WTC11 (cell line): Measurements from ENCODE around the gene RPTOR. TPM values are rescaled to one million over a fixed set of nuclear protein-coding genes. Genes with fewer than 3 reads are reported as not detected.
A peak's percentile ranks its signal among the peaks of the same experiment; 100 is the strongest.

Experiments used
- ATAC-seq: fragments of 200-7000 bp; cut with Tn5 transposase; 2 replicates; pipeline ENCODE4 v1.10.0; 2021; ENCODE audit warnings: mild to moderate bottlenecking, moderate library complexity
- CTCF ChIA-PET: fragments of 300-600 bp; sonication (Branson Sonifier 250); formaldehyde crosslinking; loops from one replicate; lab custom pipeline; 2021; ENCODE audit warnings: antibody characterized with exemption; lab: Charles Lee
- POLR2A ChIA-PET: fragments of 350-600 bp; sonication (Branson Sonifier 250); formaldehyde crosslinking; loops from one replicate; lab custom pipeline; 2021; ENCODE audit warnings: antibody characterized with exemption; lab: Charles Lee
- DNase-seq: peaks from one replicate; pipeline ENCODE4 v3.0.0; 2021; ENCODE audit warnings: low spot score
- H3K27ac Mint-ChIP-seq: 2 replicates; pipeline ENCODE4 v1.8.0; 2021; ENCODE audit warnings: mixed read lengths
- H3K27me3 Mint-ChIP-seq: 2 replicates; pipeline ENCODE4 v1.8.0; 2021; ENCODE audit warnings: low read depth, mild to moderate bottlenecking, moderate library complexity, mixed read lengths
- H3K36me3 Mint-ChIP-seq: 2 replicates; pipeline ENCODE4 v1.8.0; 2021; ENCODE audit warnings: mixed read lengths
- H3K4me1 Mint-ChIP-seq: 2 replicates; pipeline ENCODE4 v1.8.0; 2022; ENCODE audit warnings: mixed read lengths
- H3K4me3 Mint-ChIP-seq: 2 replicates; pipeline ENCODE4 v1.8.0; 2021; ENCODE audit warnings: mild to moderate bottlenecking, moderate library complexity, mixed read lengths
- H3K9me3 Mint-ChIP-seq: 2 replicates; pipeline ENCODE4 v1.8.0; 2021; ENCODE audit warnings: mixed read lengths
- AFF4 ChIP-seq: sonication (generic); formaldehyde crosslinking; IDR thresholded peaks from 2 replicates; pipeline ENCODE4 v1.8.1; 2023; ENCODE audit warnings: mild to moderate bottlenecking, missing genetic modification reagents, borderline replicate concordance
- ARID4B ChIP-seq: sonication (generic); formaldehyde crosslinking; IDR thresholded peaks from 2 replicates; pipeline ENCODE4 v1.8.0; 2023; ENCODE audit warnings: missing genetic modification reagents, mild to moderate bottlenecking, borderline replicate concordance
- ATF1 ChIP-seq: sonication (generic); formaldehyde crosslinking; IDR thresholded peaks from 2 replicates; pipeline ENCODE4 v1.8.1; 2023; ENCODE audit warnings: mild to moderate bottlenecking, moderate library complexity, missing genetic modification reagents
- ATF2 ChIP-seq: sonication (generic); formaldehyde crosslinking; IDR thresholded peaks from 2 replicates; pipeline ENCODE4 v1.8.1; 2022; ENCODE audit warnings: low read depth, missing genetic modification reagents, borderline replicate concordance
- E2F4 ChIP-seq: sonication (generic); formaldehyde crosslinking; IDR thresholded peaks from 2 replicates; pipeline ENCODE4 v1.8.1; 2022; ENCODE audit warnings: low read depth, mild to moderate bottlenecking, moderate library complexity, missing genetic modification reagents, borderline replicate concordance
- ESRRA ChIP-seq: sonication (generic); formaldehyde crosslinking; IDR thresholded peaks from 2 replicates; pipeline ENCODE4 v1.8.1; 2022; ENCODE audit warnings: mild to moderate bottlenecking, missing genetic modification reagents, borderline replicate concordance
- GABPB1 ChIP-seq: sonication (generic); formaldehyde crosslinking; IDR thresholded peaks from 2 replicates; pipeline ENCODE4 v1.8.1; 2023; ENCODE audit warnings: mild to moderate bottlenecking, missing genetic modification reagents
- IRF2 ChIP-seq: sonication (generic); formaldehyde crosslinking; IDR thresholded peaks from 2 replicates; pipeline ENCODE4 v1.8.0; 2022; ENCODE audit warnings: low read depth, missing genetic modification reagents, borderline replicate concordance
- KAT7 ChIP-seq: sonication (generic); formaldehyde crosslinking; IDR thresholded peaks from 2 replicates; pipeline ENCODE4 v1.8.1; 2023; ENCODE audit warnings: missing genetic modification reagents, mild to moderate bottlenecking, borderline replicate concordance
- MYBL2 ChIP-seq: sonication (generic); formaldehyde crosslinking; IDR thresholded peaks from 2 replicates; pipeline ENCODE4 v1.8.1; 2023; ENCODE audit warnings: mild to moderate bottlenecking, moderate library complexity, missing genetic modification reagents
- NFYB ChIP-seq: sonication (generic); formaldehyde crosslinking; conservative IDR thresholded peaks from 2 replicates; pipeline ENCODE4 v1.8.0; 2022; ENCODE audit warnings: low read depth, missing genetic modification reagents
- NR2C2 ChIP-seq: sonication (generic); formaldehyde crosslinking; IDR thresholded peaks from 2 replicates; pipeline ENCODE4 v1.8.0; 2022; ENCODE audit warnings: mild to moderate bottlenecking, missing genetic modification reagents
- RELA ChIP-seq: sonication (generic); formaldehyde crosslinking; IDR thresholded peaks from 2 replicates; pipeline ENCODE4 v1.8.1; 2022; ENCODE audit warnings: missing genetic modification reagents, mild to moderate bottlenecking, borderline replicate concordance
- SMAD3 ChIP-seq: sonication (generic); formaldehyde crosslinking; IDR thresholded peaks from 2 replicates; pipeline ENCODE4 v1.8.0; 2022; ENCODE audit warnings: missing genetic modification reagents, mild to moderate bottlenecking, borderline replicate concordance
- ZBTB43 ChIP-seq: sonication (generic); formaldehyde crosslinking; IDR thresholded peaks from 2 replicates; pipeline ENCODE4 v1.8.1; 2023; ENCODE audit warnings: mild to moderate bottlenecking, missing genetic modification reagents
- ZNF219 ChIP-seq: sonication (generic); formaldehyde crosslinking; IDR thresholded peaks from 2 replicates; pipeline ENCODE4 v1.8.0; 2023; ENCODE audit warnings: missing genetic modification reagents, mild to moderate bottlenecking, borderline replicate concordance
- ZNF396 ChIP-seq: fragments of 250-450 bp; sonication (Bioruptor Pico); IDR thresholded peaks from 2 replicates; pipeline ENCODE4 v1.8.0; 2021; ENCODE audit warnings: mild to moderate bottlenecking, moderate library complexity, borderline replicate concordance
- ZNF425 ChIP-seq: fragments of 250-450 bp; sonication (Bioruptor Pico); conservative IDR thresholded peaks from 2 replicates; pipeline ENCODE4 v1.9.0; 2021; ENCODE audit warnings: mild to moderate bottlenecking
- ZNF671 ChIP-seq: fragments of 250-450 bp; sonication (Bioruptor Pico); IDR thresholded peaks from 2 replicates; pipeline ENCODE4 v1.8.0; 2021; ENCODE audit warnings: mild to moderate bottlenecking
- total RNA-seq: library from RNA; stranded (reverse); gene quantifications from 3 replicates; pipeline ENCODE4 v1.2.3, GENCODE V29; 2021

Gene RPTOR
- total RNA-seq, 1 experiment from 2014 or later: 41.0 TPM

- POLR2A ChIA-PET: no interaction called here
- peaks cover 26% of the 10 kb centered on the region for H3K4me1 Mint-ChIP-seq
- no peaks in the 10 kb centered on the region; the same call in 1 of the 2 replicates for H3K36me3 Mint-ChIP-seq
- no peaks in the 10 kb centered on the region for H3K27me3 Mint-ChIP-seq
- DNase-seq: no peak
- no peak overlapping the region for H3K4me3 Mint-ChIP-seq
- CTCF ChIA-PET: interaction anchor here (2.9 kb wide), 1 partner anchor 64 kb away, joined by 18 read pairs; no protein-coding TSS in a partner anchor
- TF ChIP-seq SMAD3 (CRISPR knock-in tag) (no peak), ZNF396 (CRISPR knock-in tag) (no peak)
- ATAC-seq: no peak
- no peaks in the 10 kb centered on the region for H3K9me3 Mint-ChIP-seq
- 0 out of 2 replicates have a peak overlapping the region, but pooled peaks have one; percentile 58 for H3K27ac Mint-ChIP-seq
Measured at GRCh38 chr17:80834893-80835275, 290.2 kb downstream of the RPTOR start.

- ChIA-PET POLR2A (no interaction called here), CTCF (no interaction called here)
- Mint-ChIP-seq H3K4me3 (no peak overlapping the region), H3K9me3 (no peaks in the 10 kb centered on the region), H3K4me1 (peaks cover 26% of the 10 kb centered on the region), H3K36me3 (no peaks in the 10 kb centered on the region; the same call in 1 of the 2 replicates), H3K27me3 (no peaks in the 10 kb centered on the region), H3K27ac (peak overlapping the region; percentile 77)
- DNase-seq (peak; percentile 3), ATAC-seq (no peak)
- no peak for TF ChIP-seq AFF4 (CRISPR knock-in tag)
- TF ChIP-seq ATF1 (CRISPR knock-in tag): no peak
- no peak for TF ChIP-seq KAT7
- no peak for TF ChIP-seq ZBTB43 (CRISPR knock-in tag)
- TF ChIP-seq ESRRA (CRISPR knock-in tag): no peak
- TF ChIP-seq MYBL2 (CRISPR knock-in tag): no peak
- no peak for TF ChIP-seq ZNF425 (CRISPR knock-in tag)
- TF ChIP-seq E2F4: no peak
- no peak for TF ChIP-seq ARID4B
- TF ChIP-seq ATF2 (CRISPR knock-in tag): no peak
- no peak for TF ChIP-seq ZNF219 (CRISPR knock-in tag)
- no peak for TF ChIP-seq RELA
- no peak for TF ChIP-seq NFYB (CRISPR knock-in tag)
- no peak for TF ChIP-seq ZNF671 (CRISPR knock-in tag)
- no peak for TF ChIP-seq GABPB1 (CRISPR knock-in tag)
- TF ChIP-seq NR2C2 (CRISPR knock-in tag): no peak
- TF ChIP-seq IRF2: no peak
Measured at GRCh38 chr17:80835816-80836657, 291.4 kb downstream of the RPTOR start.
